ENCODE data around the gene GNLY. TPM values are rescaled to one million over a fixed set of nuclear protein-coding genes. Genes with fewer than 3 reads are reported as not detected.

Gene GNLY
- total and polyA plus RNA-seq, 2 donors (not counting 3 experiments of a cell fraction or from before 2014, with no cell fraction given), result not detected

- peak overlapping the region; percentile 58 for H3K4me2 ChIP-seq (ENCODE audit: insufficient read depth, low read length)
- H2AFZ ChIP-seq (ENCODE audit: low read depth, low read length), result peak overlapping the region; percentile 15
These were observed 40.9 kb downstream of the GNLY start for GRCh38 chr2:85734942-85735608.

GRCh38 chr2:85735691-85736090, 41.5 kb downstream of the GNLY start:
- peak; percentile 26 for DNase-seq (ENCODE audit: low read depth, low spot score)
- intact Hi-C loops (cut with micrococcal nuclease), result no loop called here
- ChIA-PET CTCF (interaction anchor here (0.8 to 5.2 kb wide), 9 partner anchors 11 to 98 kb away, joined by 3 to 27 read pairs (median 5); no protein-coding TSS in a partner anchor), POLR2A (no interaction called here)
- TF ChIP-seq MAX (IDR thresholded peaks at IDR 0.05; ENCODE audit: insufficient read depth, insufficient read length), result no peak
- TF ChIP-seq POLR2AphosphoS5 (IDR thresholded peaks at IDR 0.05; ENCODE audit: insufficient read depth, low read depth, low read length), result peak; percentile 24
- TF ChIP-seq FOS (IDR thresholded peaks at IDR 0.05; ENCODE audit: borderline replicate concordance, insufficient read depth, low read length), result no peak
- no peak for TF ChIP-seq JUN (IDR thresholded peaks at IDR 0.05; ENCODE audit: borderline replicate concordance, insufficient read depth, insufficient read length, low read depth)
- TF ChIP-seq CTCF (IDR thresholded peaks at IDR 0.05; ENCODE audit: extremely low read depth in 1 of 2, insufficient read depth in 1 of 2, low read depth in 1 of 2, low read length in 2 of 2), result no peak
- peak; percentile 2 for TF ChIP-seq GATA2 (IDR thresholded peaks at IDR 0.05; ENCODE audit: insufficient read depth, insufficient read length, low read depth, low read length)
- no peaks in the 10 kb centered on the region for H4K20me1 ChIP-seq (replicated peaks; ENCODE audit: control insufficient read depth, extremely low read depth, insufficient read depth, low read length)
- H3K27ac ChIP-seq (ENCODE audit: insufficient read depth, low read depth, low read length), result peak overlapping the region; percentile 100
- no peak overlapping the region for H2AFZ ChIP-seq (ENCODE audit: low read depth, low read length)
- no peak for FAIRE-seq
- H3K4me3 ChIP-seq (replicated peaks in 1 of 3; ENCODE audit: insufficient read depth in 1 of 3, low read depth in 1 of 3, low read length in 3 of 3), result no peak overlapping the region
- H3K27me3 ChIP-seq (ENCODE audit: control insufficient read depth in 2 of 2, insufficient read depth in 2 of 2, low read length in 2 of 2), result no peaks in the 10 kb centered on the region
- TSS peak; percentile 99 for BruUV-seq (replicated peaks)
- dilution Hi-C loops (cut with MboI; ENCODE audit: extremely low pct_ligation_motif_present, low sequenced_read_pairs), result no loop called here
- no peaks in the 10 kb centered on the region for H3K36me3 ChIP-seq (ENCODE audit: control insufficient read depth in 2 of 2, extremely low read depth in 1 of 2, insufficient read depth in 2 of 2, low read length in 2 of 2)
- H3K4me2 ChIP-seq (ENCODE audit: insufficient read depth, low read length), result peak overlapping the region; percentile 58
- H3K9me3 ChIP-seq (replicated peaks; ENCODE audit: control insufficient read depth, insufficient read depth, low read length), result no peaks in the 10 kb centered on the region
- H3K4me1 ChIP-seq (ENCODE audit: control insufficient read depth, extremely low read depth, insufficient read depth, low read length), result peaks cover 24% of the 10 kb centered on the region
- peak overlapping the region; percentile 44 for H3K9ac ChIP-seq (replicated peaks; ENCODE audit: extremely low read depth, insufficient read depth, low read length)
- no peaks in the 10 kb centered on the region for H3K79me2 ChIP-seq (ENCODE audit: control insufficient read depth, insufficient read depth, low read length)
- no peaks in the 10 kb centered on the region for H3K9me1 ChIP-seq (replicated peaks; ENCODE audit: control insufficient read depth, extremely low read depth, insufficient read depth, low read length)

More at GRCh38 chr2:85734942-85735608, 40.9 kb downstream of the GNLY start:
- Histone ChIP-seq H3K36me3 (ENCODE audit: control insufficient read depth in 2 of 2, extremely low read depth in 1 of 2, insufficient read depth in 2 of 2, low read length in 2 of 2) (no peaks in the 10 kb centered on the region), H3K79me2 (ENCODE audit: control insufficient read depth, insufficient read depth, low read length) (no peaks in the 10 kb centered on the region), H3K9ac (replicated peaks; ENCODE audit: extremely low read depth, insufficient read depth, low read length) (peak overlapping the region; percentile 74), H3K9me3 (replicated peaks; ENCODE audit: control insufficient read depth, insufficient read depth, low read length) (no peaks in the 10 kb centered on the region), H4K20me1 (replicated peaks; ENCODE audit: control insufficient read depth, extremely low read depth, insufficient read depth, low read length) (no peaks in the 10 kb centered on the region), H3K4me3 (replicated peaks in 1 of 3; ENCODE audit: insufficient read depth in 1 of 3, low read depth in 1 of 3, low read length in 3 of 3) (no peak overlapping the region), H3K27ac (ENCODE audit: insufficient read depth, low read depth, low read length) (peak overlapping the region; percentile 100), H3K9me1 (replicated peaks; ENCODE audit: control insufficient read depth, extremely low read depth, insufficient read depth, low read length) (no peaks in the 10 kb centered on the region), H3K27me3 (ENCODE audit: control insufficient read depth in 2 of 2, insufficient read depth in 2 of 2, low read length in 2 of 2) (no peaks in the 10 kb centered on the region), H3K4me1 (ENCODE audit: control insufficient read depth, extremely low read depth, insufficient read depth, low read length) (peaks cover 24% of the 10 kb centered on the region)
- TSS peak; percentile 88 for BruUV-seq (replicated peaks)
- FAIRE-seq, result peak; percentile 99
- dilution Hi-C loops (cut with MboI; ENCODE audit: extremely low pct_ligation_motif_present, low sequenced_read_pairs), result no loop called here
- CTCF ChIA-PET, result interaction anchor here (0.8 to 5.2 kb wide), 6 partner anchors 15 to 98 kb away, joined by 3 to 27 read pairs (median 6); no protein-coding TSS in a partner anchor
- DNase-seq (ENCODE audit: low read depth, low spot score), result peak; percentile 54
- intact Hi-C loops (cut with micrococcal nuclease), result loop anchor here (1.0 kb wide), 1 partner anchor 7 kb away; no protein-coding TSS in a partner anchor
- POLR2A ChIA-PET, result no interaction called here
- TF ChIP-seq POLR2A (IDR thresholded peaks at IDR 0.05; ENCODE audit: low read depth, low read length), result peak; percentile 39
- TF ChIP-seq GATA2 (IDR thresholded peaks at IDR 0.05; ENCODE audit: insufficient read depth, insufficient read length, low read depth, low read length), result peak; percentile 24
- TF ChIP-seq POLR2AphosphoS5 (IDR thresholded peaks at IDR 0.05; ENCODE audit: insufficient read depth, low read depth, low read length), result peak; percentile 62
- no peak for TF ChIP-seq MYC (IDR thresholded peaks at IDR 0.05; ENCODE audit: low read depth, low read length)
- peak; percentile 70 for TF ChIP-seq FOS (IDR thresholded peaks at IDR 0.05; ENCODE audit: borderline replicate concordance, insufficient read depth, low read length)
- TF ChIP-seq MAX (IDR thresholded peaks at IDR 0.05; ENCODE audit: insufficient read depth, insufficient read length), result no peak

All from endothelial cell of umbilical vein (primary cell).